Fibroblast of the conjunctiva (primary cell): ENCODE data around the gene CPNE6.
"Not testable (repeated sequence)": the region's sequence is repeated elsewhere in the genome, so short reads cannot be mapped to it uniquely, and the experiment has no call there.

Source experiments
- DNase-seq: peaks from one replicate; pipeline ENCODE4 v3.0.0-alpha.2; 2010; ENCODE audit warnings: low read depth

The CPNE6 gene

GRCh38 chr14:24105609-24106239 is 34.4 kb downstream of the CPNE6 start:
- not testable (repeated sequence) for DNase-seq

- DNase-seq: no peak
Measured at GRCh38 chr14:24106672-24107271, 35.4 kb downstream of the CPNE6 start.

GRCh38 chr14:24108336-24108874 is 37.0 kb downstream of the CPNE6 start:
- no peak for DNase-seq

- DNase-seq: no peak
Measured at GRCh38 chr14:24110060-24110459, 38.7 kb downstream of the CPNE6 start.

GRCh38 chr14:24110523-24110922 is 39.2 kb downstream of the CPNE6 start:
- DNase-seq: no peak

GRCh38 chr14:24113379-24113800 is 42.0 kb downstream of the CPNE6 start:
- DNase-seq: no peak

GRCh38 chr14:24113801-24114531 is 42.6 kb downstream of the CPNE6 start:
- peak; percentile 82 for DNase-seq

- peak; percentile 100 for DNase-seq
Measured at GRCh38 chr14:24114532-24115421, 43.4 kb downstream of the CPNE6 start, which contains the start of the genes DCAF11 and NRL. TSS of gene DCAF11 (plus strand) at chr14:24114777. CDS start at chr14:24115595, 818 bp downstream. TSS of gene NRL (minus strand) at chr14:24114949. CDS start at chr14:24082848, 32,101 bp downstream.

GRCh38 chr14:24115422-24116127 is 44.2 kb downstream of the CPNE6 start:
- no peak for DNase-seq

- no peak for DNase-seq
Measured at GRCh38 chr14:24116128-24116814, 44.9 kb downstream of the CPNE6 start.

GRCh38 chr14:24117179-24117578 is 45.8 kb downstream of the CPNE6 start:
- DNase-seq: no peak

GRCh38 chr14:24119691-24120090 is 48.3 kb downstream of the CPNE6 start:
- DNase-seq: no peak

GRCh38 chr14:24121210-24121609 is 49.8 kb downstream of the CPNE6 start:
- no peak for DNase-seq

- no peak for DNase-seq
Measured at GRCh38 chr14:24122416-24122815, 51.1 kb downstream of the CPNE6 start.

GRCh38 chr14:24122898-24123297 is 51.5 kb downstream of the CPNE6 start:
- no peak for DNase-seq

GRCh38 chr14:24123424-24124417 is 52.4 kb downstream of the CPNE6 start:
- no peak for DNase-seq

GRCh38 chr14:24126939-24127338 is 55.6 kb downstream of the CPNE6 start:
- no peak for DNase-seq

- no peak for DNase-seq
Measured at GRCh38 chr14:24127673-24128072, 56.3 kb downstream of the CPNE6 start.
